SK-N-SH treated with all-trans-retinoic acid at 6 μM for 48 hours (cell line): ENCODE measurements around the gene CSTF2T.

ENCODE experiments used
- ATAC-seq: fragments of 200-7000 bp; cut with Tn5 transposase; 3 replicates; pipeline ENCODE4 v1.9.1; 2020; ENCODE audit warnings: mild to moderate bottlenecking, moderate library complexity
- ARNTL ChIP-seq: fragments of 450-650 bp; formaldehyde crosslinking; IDR thresholded peaks from 2 replicates; pipeline ENCODE4 v1.5.0; 2020; ENCODE audit warnings: low read depth, mild to moderate bottlenecking, moderate library complexity, borderline replicate concordance
- BACH2 ChIP-seq: fragments of 250-450 bp; sonication (Bioruptor Pico); IDR thresholded peaks from 2 replicates; pipeline ENCODE4 v1.9.0; 2021; ENCODE audit warnings: mild to moderate bottlenecking, borderline replicate concordance
- CSDC2 ChIP-seq: fragments of 250-450 bp; sonication (Bioruptor Pico); IDR thresholded peaks from 2 replicates; pipeline ENCODE4 v1.5.0; 2020; ENCODE audit warnings: mild to moderate bottlenecking, moderate library complexity
- CSRNP3 ChIP-seq: fragments of 250-450 bp; sonication (Bioruptor Pico); IDR thresholded peaks from 2 replicates; pipeline ENCODE4 v1.5.1; 2021; ENCODE audit warnings: mild to moderate bottlenecking, moderate library complexity
- ESRRG ChIP-seq: fragments of 250-450 bp; sonication (Bioruptor Pico); IDR thresholded peaks from 2 replicates; pipeline ENCODE4 v1.6.1; 2021; ENCODE audit warnings: mild to moderate bottlenecking
- GLIS3 ChIP-seq: fragments of 250-450 bp; sonication (Bioruptor Pico); IDR thresholded peaks from 2 replicates; pipeline ENCODE4 v1.5.0; 2020; ENCODE audit warnings: mild to moderate bottlenecking, moderate library complexity
- ISL1 ChIP-seq: fragments of 250-450 bp; sonication (Bioruptor Pico); IDR thresholded peaks from 2 replicates; pipeline ENCODE4 v2.1.2; 2022; ENCODE audit warnings: mild to moderate bottlenecking, moderate library complexity
- OSR1 ChIP-seq: fragments of 250-450 bp; sonication (Bioruptor Pico); IDR thresholded peaks from 2 replicates; pipeline ENCODE4 v1.8.0; 2022; ENCODE audit warnings: moderate library complexity, mild to moderate bottlenecking, inconsistent platforms
- POU6F1 ChIP-seq: fragments of 250-450 bp; sonication (Bioruptor Pico); IDR thresholded peaks from 2 replicates; pipeline ENCODE4 v1.8.0; 2021; ENCODE audit warnings: low read depth, mild to moderate bottlenecking, moderate library complexity, borderline replicate concordance
- PPARA ChIP-seq: fragments of 250-450 bp; sonication (Bioruptor Pico); IDR thresholded peaks from 2 replicates; pipeline ENCODE4 v1.5.0; 2020; ENCODE audit warnings: mild to moderate bottlenecking, borderline replicate concordance
- RARB ChIP-seq: fragments of 250-450 bp; sonication (Bioruptor Pico); IDR thresholded peaks from 2 replicates; pipeline ENCODE4 v1.8.0; 2021; ENCODE audit warnings: mild to moderate bottlenecking, moderate library complexity
- SNAI2 ChIP-seq: fragments of 250-450 bp; sonication (Bioruptor Pico); IDR thresholded peaks from 2 replicates; pipeline ENCODE4 v1.5.0; 2020; ENCODE audit warnings: mild to moderate bottlenecking, moderate library complexity
- TCF4 ChIP-seq: fragments of 250-450 bp; sonication (Bioruptor Pico); IDR thresholded peaks from 2 replicates; pipeline ENCODE4 v1.8.0; 2021; ENCODE audit warnings: mild to moderate bottlenecking, moderate library complexity, borderline replicate concordance
- TOX ChIP-seq: fragments of 250-450 bp; sonication (Bioruptor Pico); IDR thresholded peaks from 2 replicates; pipeline ENCODE4 v1.8.0; 2021; ENCODE audit warnings: mild to moderate bottlenecking, moderate library complexity, borderline replicate concordance
- TSHZ2 ChIP-seq: fragments of 250-450 bp; sonication (Bioruptor Pico); IDR thresholded peaks from 2 replicates; pipeline ENCODE4 v1.5.0; 2020; ENCODE audit warnings: mild to moderate bottlenecking, moderate library complexity
- ZC3H10 ChIP-seq: fragments of 250-450 bp; sonication (Bioruptor Pico); IDR thresholded peaks from 2 replicates; pipeline ENCODE4 v1.5.1; 2021; ENCODE audit warnings: mild to moderate bottlenecking, moderate library complexity
- ZFP3 ChIP-seq: fragments of 250-450 bp; sonication (Bioruptor Pico); IDR thresholded peaks from 2 replicates; pipeline ENCODE4 v1.5.0; 2020; ENCODE audit warnings: mild to moderate bottlenecking, moderate library complexity
- ZFP30 ChIP-seq: fragments of 450-650 bp; formaldehyde crosslinking; IDR thresholded peaks from 2 replicates; pipeline ENCODE4 v1.5.0; 2022; ENCODE audit warnings: mild to moderate bottlenecking, moderate library complexity
- ZNF565 ChIP-seq: fragments of 450-650 bp; formaldehyde crosslinking; conservative IDR thresholded peaks from 2 replicates; pipeline ENCODE4 v1.5.0; 2020; ENCODE audit warnings: low read depth, mild to moderate bottlenecking, moderate library complexity
- ZNF70 ChIP-seq: fragments of 450-650 bp; formaldehyde crosslinking; IDR thresholded peaks from 2 replicates; pipeline ENCODE4 v1.5.0; 2020; ENCODE audit warnings: mild to moderate bottlenecking, moderate library complexity
- TF ChIP-seq, protein P1 (sequence below): fragments of 250-450 bp; sonication (Bioruptor Pico); IDR thresholded peaks from 2 replicates; pipeline ENCODE4 v1.8.0; 2020; ENCODE audit warnings: mild to moderate bottlenecking, moderate library complexity, borderline replicate concordance
- TF ChIP-seq, protein P2 (sequence below): fragments of 250-450 bp; sonication (Bioruptor Pico); IDR thresholded peaks from 2 replicates; pipeline ENCODE4 v1.5.1; 2020; ENCODE audit warnings: low read depth, mild to moderate bottlenecking, moderate library complexity

Gene CSTF2T

GRCh38 chr10:51747216-51747615, 47.8 kb upstream of the CSTF2T start (continued):
- TF ChIP-seq, protein P1, sequence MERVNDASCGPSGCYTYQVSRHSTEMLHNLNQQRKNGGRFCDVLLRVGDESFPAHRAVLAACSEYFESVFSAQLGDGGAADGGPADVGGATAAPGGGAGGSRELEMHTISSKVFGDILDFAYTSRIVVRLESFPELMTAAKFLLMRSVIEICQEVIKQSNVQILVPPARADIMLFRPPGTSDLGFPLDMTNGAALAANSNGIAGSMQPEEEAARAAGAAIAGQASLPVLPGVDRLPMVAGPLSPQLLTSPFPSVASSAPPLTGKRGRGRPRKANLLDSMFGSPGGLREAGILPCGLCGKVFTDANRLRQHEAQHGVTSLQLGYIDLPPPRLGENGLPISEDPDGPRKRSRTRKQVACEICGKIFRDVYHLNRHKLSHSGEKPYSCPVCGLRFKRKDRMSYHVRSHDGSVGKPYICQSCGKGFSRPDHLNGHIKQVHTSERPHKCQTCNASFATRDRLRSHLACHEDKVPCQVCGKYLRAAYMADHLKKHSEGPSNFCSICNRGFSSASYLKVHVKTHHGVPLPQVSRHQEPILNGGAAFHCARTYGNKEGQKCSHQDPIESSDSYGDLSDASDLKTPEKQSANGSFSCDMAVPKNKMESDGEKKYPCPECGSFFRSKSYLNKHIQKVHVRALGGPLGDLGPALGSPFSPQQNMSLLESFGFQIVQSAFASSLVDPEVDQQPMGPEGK (CRISPR knock-in tag) = no peak

DNA sequence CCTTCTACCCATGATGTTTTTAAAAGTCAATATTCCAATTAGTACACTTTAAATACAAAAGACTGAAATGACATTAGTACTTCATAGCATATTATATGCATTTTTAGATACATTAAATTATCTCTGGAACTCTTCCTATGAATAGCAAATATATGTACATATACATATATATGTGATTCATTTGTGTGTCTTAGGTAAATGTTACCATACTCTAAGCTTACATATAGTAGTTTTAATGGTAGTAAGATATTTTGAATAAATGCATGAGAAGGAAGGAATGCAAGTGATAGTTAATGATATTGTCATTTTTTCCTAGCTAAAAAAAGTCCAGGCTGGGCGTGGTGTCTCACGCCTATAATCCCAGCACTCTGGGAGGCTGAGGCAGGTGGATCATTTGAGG, 46.0 kb upstream of the CSTF2T start:
- TF ChIP-seq TCF4 (no peak), SNAI2 (CRISPR knock-in tag) (no peak), OSR1 (CRISPR knock-in tag) (no peak), POU6F1 (no peak), ZFP3 (no peak), ZC3H10 (no peak), CSDC2 (CRISPR knock-in tag) (no peak)
- TF ChIP-seq, all 23 proteins: peak for 0
- ATAC-seq = no peak

GRCh38 chr10:51744235-51745000, 45.0 kb upstream of the CSTF2T start:
- TF ChIP-seq TOX (CRISPR knock-in tag) = no peak
- no peak for TF ChIP-seq ISL1 (CRISPR knock-in tag)
- no peak for TF ChIP-seq CSDC2 (CRISPR knock-in tag)
- no peak for TF ChIP-seq POU6F1
- no peak for TF ChIP-seq BACH2 (CRISPR knock-in tag)
- TF ChIP-seq TCF4 = no peak
- TF ChIP-seq ZNF565 (CRISPR knock-in tag) = no peak
- TF ChIP-seq OSR1 (CRISPR knock-in tag) = no peak
- no peak for TF ChIP-seq ZFP3
- no peak for TF ChIP-seq ZNF70 (CRISPR knock-in tag)
- TF ChIP-seq ARNTL (CRISPR knock-in tag) = no peak
- TF ChIP-seq PPARA (CRISPR knock-in tag) = no peak
- no peak for TF ChIP-seq ZFP30 (CRISPR knock-in tag)
- TF ChIP-seq, all 23 proteins: peak for 0
- ATAC-seq = no peak

GRCh38 chr10:51743146-51743545, 43.8 kb upstream of the CSTF2T start:
- ATAC-seq = no peak
- TF ChIP-seq TOX (CRISPR knock-in tag) (no peak), TSHZ2 (CRISPR knock-in tag) (no peak), ZFP3 (no peak), PPARA (CRISPR knock-in tag) (no peak), GLIS3 (no peak), ARNTL (CRISPR knock-in tag) (no peak), SNAI2 (CRISPR knock-in tag) (no peak), CSRNP3 (CRISPR knock-in tag) (no peak), ZNF70 (CRISPR knock-in tag) (no peak), ISL1 (CRISPR knock-in tag) (no peak), ZNF565 (CRISPR knock-in tag) (no peak), ESRRG (CRISPR knock-in tag) (no peak), ZFP30 (CRISPR knock-in tag) (no peak), RARB (CRISPR knock-in tag) (no peak), OSR1 (CRISPR knock-in tag) (no peak)
- TF ChIP-seq, protein P2, sequence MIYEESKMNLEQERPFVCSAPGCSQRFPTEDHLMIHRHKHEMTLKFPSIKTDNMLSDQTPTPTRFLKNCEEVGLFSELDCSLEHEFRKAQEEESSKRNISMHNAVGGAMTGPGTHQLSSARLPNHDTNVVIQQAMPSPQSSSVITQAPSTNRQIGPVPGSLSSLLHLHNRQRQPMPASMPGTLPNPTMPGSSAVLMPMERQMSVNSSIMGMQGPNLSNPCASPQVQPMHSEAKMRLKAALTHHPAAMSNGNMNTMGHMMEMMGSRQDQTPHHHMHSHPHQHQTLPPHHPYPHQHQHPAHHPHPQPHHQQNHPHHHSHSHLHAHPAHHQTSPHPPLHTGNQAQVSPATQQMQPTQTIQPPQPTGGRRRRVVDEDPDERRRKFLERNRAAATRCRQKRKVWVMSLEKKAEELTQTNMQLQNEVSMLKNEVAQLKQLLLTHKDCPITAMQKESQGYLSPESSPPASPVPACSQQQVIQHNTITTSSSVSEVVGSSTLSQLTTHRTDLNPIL (CRISPR knock-in tag) = no peak
- TF ChIP-seq, protein P1 (CRISPR knock-in tag) = no peak
